Retinal pigment epithelial cell (primary cell): ENCODE data around the gene TSHZ1.

ENCODE experiments used
- DNase-seq: peaks from one replicate; pipeline ENCODE4 v3.0.0-alpha.2; 2010; ENCODE audit warnings: low read depth
- H3K4me3 ChIP-seq: 2 replicates; pipeline ENCODE4 v1.5.1; 2011; ENCODE audit warnings: mild to moderate bottlenecking, low read length, control low read depth, moderate library complexity
- CTCF ChIP-seq: conservative IDR thresholded peaks from 2 replicates; pipeline ENCODE4 v1.5.1; 2011; ENCODE audit warnings: low read depth, low read length, control low read depth, inconsistent platforms

TSHZ1 gene

GRCh38 chr18:75223687-75224347 is 13.2 kb downstream of the TSHZ1 start:
- DNase-seq = no peak
- no peak overlapping the region for H3K4me3 ChIP-seq
- TF ChIP-seq CTCF = no peak

- TF ChIP-seq CTCF = no peak
- H3K4me3 ChIP-seq = peak overlapping the region; percentile 6
- no peak for DNase-seq
These were observed 15.8 kb downstream of the TSHZ1 start for GRCh38 chr18:75226286-75226955.

GRCh38 chr18:75226956-75227316 is 16.3 kb downstream of the TSHZ1 start:
- no peak for TF ChIP-seq CTCF
- H3K4me3 ChIP-seq = no peak overlapping the region
- no peak for DNase-seq

GRCh38 chr18:75227535-75228296 is 17.1 kb downstream of the TSHZ1 start:
- H3K4me3 ChIP-seq = no peak overlapping the region
- no peak for DNase-seq

GRCh38 chr18:75228967-75229366 is 18.4 kb downstream of the TSHZ1 start:
- no peak for TF ChIP-seq CTCF
- no peak overlapping the region for H3K4me3 ChIP-seq
- DNase-seq = no peak

More at GRCh38 chr18:75227535-75228296, 17.1 kb downstream of the TSHZ1 start:
- no peak for TF ChIP-seq CTCF

- H3K4me3 ChIP-seq = no peak overlapping the region
- TF ChIP-seq CTCF = no peak
- DNase-seq = no peak
These were observed 18.8 kb downstream of the TSHZ1 start for GRCh38 chr18:75229437-75229836.
